Suprapubic skin (tissue), 4 donors: Measurements from ENCODE around the gene PLCB1.

Experiments
- CTCF ChIP-seq, 2 donors: fragments of 200-600 bp in 1 of 2; fragments of 450-650 bp in 1 of 2; sonication (generic) in 1 of 2; IDR thresholded peaks; one replicate each; pipeline ENCODE4 v1.5.1; 2016 to 2019; ENCODE audit warnings: antibody characterized with exemption in 2 of 2, mild to moderate bottlenecking in 1 of 2, moderate library complexity in 1 of 2
- POLR2A ChIP-seq, 2 donors: fragments of 450-650 bp; IDR thresholded peaks; one replicate each; pipeline ENCODE4 v1.6.1; 2017; ENCODE audit warnings: antibody characterized with exemption in 2 of 2, mild to moderate bottlenecking in 2 of 2, moderate library complexity in 2 of 2
- POLR2AphosphoS5 ChIP-seq, 3 donors: sonication (generic); formaldehyde crosslinking; IDR thresholded peaks; one replicate each; pipeline ENCODE4 v1.6.1; 2017; ENCODE audit warnings: antibody characterized with exemption in 3 of 3

- no peak for TF ChIP-seq CTCF (IDR thresholded peaks at IDR 0.05)
- no peak for TF ChIP-seq POLR2AphosphoS5 (IDR thresholded peaks at IDR 0.05)
- TF ChIP-seq POLR2A (IDR thresholded peaks at IDR 0.05), result no peak
These were observed 58.2 kb downstream of the PLCB1 start for GRCh38 chr20:8190043-8190880.
